Erythroblast (primary cell): ENCODE data around the gene TRAF3IP1.

ENCODE experiments used
- GATA1 ChIP-seq: IDR thresholded peaks from 2 replicates; pipeline ENCODE4 v1.6.1; 2011; ENCODE audit warnings: low read depth, mild to moderate bottlenecking, control low read depth, low read length, moderate library complexity
- POLR2A ChIP-seq: IDR thresholded peaks from 2 replicates; pipeline ENCODE4 v1.6.1; 2011; ENCODE audit warnings: mild to moderate bottlenecking, low read length

DNA sequence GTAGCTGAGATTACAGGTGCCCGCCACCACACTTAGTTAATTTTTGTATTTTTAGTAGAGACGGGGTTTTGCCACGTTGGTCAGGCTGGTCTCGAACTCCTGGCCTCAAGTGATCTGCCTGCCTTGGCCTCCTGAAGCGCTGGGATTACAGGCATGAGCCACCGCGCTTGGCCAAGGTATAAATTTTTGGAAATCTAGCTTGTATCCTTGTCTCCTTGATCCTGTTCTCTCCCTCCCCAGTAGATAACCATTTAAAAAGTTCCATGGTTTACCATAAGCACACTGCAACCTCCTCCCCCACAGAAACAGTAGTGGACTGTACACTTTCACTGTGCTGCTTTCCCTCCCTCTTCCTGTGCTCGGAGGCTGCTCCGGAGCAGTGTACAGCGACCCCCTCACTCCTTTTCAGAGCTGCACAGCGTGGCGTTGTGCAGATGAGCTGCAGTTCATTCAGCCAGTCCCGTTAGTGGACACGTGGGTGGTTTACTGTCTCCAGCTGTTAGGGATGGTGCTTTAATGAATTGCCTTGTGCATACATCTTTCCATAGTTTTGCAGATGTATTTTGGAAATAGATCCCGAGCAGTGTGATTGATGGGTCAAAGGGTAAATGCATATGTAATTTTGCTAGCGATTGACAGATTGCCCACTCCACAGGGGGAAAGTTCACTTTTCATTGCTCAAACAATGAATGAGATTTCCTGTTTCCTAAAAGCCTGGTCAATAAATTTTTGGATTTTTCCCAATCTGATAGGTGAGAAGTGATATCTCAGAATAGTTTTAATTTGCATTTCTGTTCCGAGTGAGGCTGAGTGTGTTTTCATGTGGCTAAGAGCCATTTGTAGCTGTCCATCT, 121.2 kb downstream of the TRAF3IP1 start:
- TF ChIP-seq POLR2A (no peak), GATA1 (no peak)
